NT2/D1 (cell line): ENCODE measurements around the gene GNG4.

Experiments used
- YY1 ChIP-seq: IDR thresholded peaks from 2 replicates; pipeline ENCODE4 v1.6.1; 2011; ENCODE audit not compliant: insufficient read length, insufficient read depth
- ZNF274 ChIP-seq: IDR thresholded peaks from 2 replicates; pipeline ENCODE4 v1.6.1; 2011; ENCODE audit warnings: mild to moderate bottlenecking, low read depth, low read length

- TF ChIP-seq ZNF274 (no peak), YY1 (no peak)
Measured at GRCh38 chr1:235661568-235661967, 12.0 kb upstream of the GNG4 start.
